ENCODE data around the gene USP17L10. TPM values are rescaled to one million over a fixed set of nuclear protein-coding genes. Genes with fewer than 3 reads are reported as not detected.
"Not testable (repeated sequence)": the region's sequence is repeated elsewhere in the genome, so short reads cannot be mapped to it uniquely, and the experiment has no call there.

USP17L10 gene
- total RNA-seq, 6 experiments from 2014 or later = not detected

DNA sequence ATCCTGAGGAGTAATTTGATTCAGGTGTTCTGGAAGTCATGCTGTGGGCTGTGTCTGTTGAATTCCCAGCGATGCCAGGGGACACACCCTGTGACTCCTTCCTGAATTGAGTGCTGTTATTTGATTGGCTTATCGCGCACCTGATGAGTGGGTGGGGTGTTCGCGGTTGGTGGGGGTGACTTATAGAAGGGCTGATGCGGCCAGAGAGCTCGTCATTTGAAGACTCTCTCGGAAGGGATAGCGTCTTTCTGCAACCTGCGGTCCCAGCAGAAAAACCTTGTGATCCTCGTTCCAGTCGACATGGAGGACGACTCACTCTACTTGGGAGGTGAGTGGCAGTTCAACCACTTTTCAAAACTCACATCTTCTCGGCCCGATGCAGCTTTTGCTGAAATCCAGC, 47.4 kb downstream of the USP17L10 start, which contains the start of gene USP17L20:
USP17L20 (plus strand) TSS at position 301 of the 400 bp plus-strand sequence; CDS start at position 301, 0 bp downstream.
- DNase-seq; H3K4me3 Mint-ChIP-seq; H3K27ac Mint-ChIP-seq; H3K27me3 Mint-ChIP-seq (ENCODE audit: insufficient read depth); H3K36me3 Mint-ChIP-seq (ENCODE audit: low read depth); H3K9me3 Mint-ChIP-seq; H3K4me1 Mint-ChIP-seq (ENCODE audit: low read depth): not testable (repeated sequence)

Other genes with a start within 250 kb of the USP17L10 start
- not detected for gene FAM90A26, start 40.2 kb upstream of the USP17L10 start, total RNA-seq (2021; fragmentation: NEBNext Ultra II Directional; extraction: Animal tissue kit (Norgen Biotek cat#: 25700))
- gene USP17L11, start 4.7 kb downstream of the USP17L10 start, total RNA-seq (2021; fragmentation: NEBNext Ultra II Directional; extraction: Animal tissue kit (Norgen Biotek cat#: 25700)) = under 1 TPM in 1 of 6 experiments, not detected in 5; 0.11 TPM
- not detected for gene USP17L12, start 9.5 kb downstream of the USP17L10 start, total RNA-seq (2021; fragmentation: NEBNext Ultra II Directional; extraction: Animal tissue kit (Norgen Biotek cat#: 25700))
- not detected for gene USP17L13, start 14.2 kb downstream of the USP17L10 start, total RNA-seq (2021; fragmentation: NEBNext Ultra II Directional; extraction: Animal tissue kit (Norgen Biotek cat#: 25700))
- not detected for gene USP17L15, start 23.7 kb downstream of the USP17L10 start, total RNA-seq (2021; fragmentation: NEBNext Ultra II Directional; extraction: Animal tissue kit (Norgen Biotek cat#: 25700))
- not detected for gene USP17L17, start 33.2 kb downstream of the USP17L10 start, total RNA-seq (2021; fragmentation: NEBNext Ultra II Directional; extraction: Animal tissue kit (Norgen Biotek cat#: 25700))
- not detected for gene USP17L18, start 38.0 kb downstream of the USP17L10 start, total RNA-seq (2021; fragmentation: NEBNext Ultra II Directional; extraction: Animal tissue kit (Norgen Biotek cat#: 25700))
- not detected for gene USP17L19, start 42.7 kb downstream of the USP17L10 start, total RNA-seq (2021; fragmentation: NEBNext Ultra II Directional; extraction: Animal tissue kit (Norgen Biotek cat#: 25700))
- gene USP17L20, start 47.5 kb downstream of the USP17L10 start, total RNA-seq (2021; fragmentation: NEBNext Ultra II Directional; extraction: Animal tissue kit (Norgen Biotek cat#: 25700)) = not detected
- gene USP17L21, start 52.2 kb downstream of the USP17L10 start, total RNA-seq (2021; fragmentation: NEBNext Ultra II Directional; extraction: Animal tissue kit (Norgen Biotek cat#: 25700)) = not detected
- gene USP17L22, start 57.0 kb downstream of the USP17L10 start, total RNA-seq (2021; fragmentation: NEBNext Ultra II Directional; extraction: Animal tissue kit (Norgen Biotek cat#: 25700)) = not detected
- gene USP17L24, start 114.5 kb downstream of the USP17L10 start, total RNA-seq (2021; fragmentation: NEBNext Ultra II Directional; extraction: Animal tissue kit (Norgen Biotek cat#: 25700)) = not detected
- not detected for gene USP17L25, start 119.3 kb downstream of the USP17L10 start, total RNA-seq (2021; fragmentation: NEBNext Ultra II Directional; extraction: Animal tissue kit (Norgen Biotek cat#: 25700))
- not detected for gene USP17L26, start 124.0 kb downstream of the USP17L10 start, total RNA-seq (2021; fragmentation: NEBNext Ultra II Directional; extraction: Animal tissue kit (Norgen Biotek cat#: 25700))
- gene USP17L5, start 128.7 kb downstream of the USP17L10 start, total RNA-seq (2021; fragmentation: NEBNext Ultra II Directional; extraction: Animal tissue kit (Norgen Biotek cat#: 25700)) = not detected
- gene USP17L27, start 133.5 kb downstream of the USP17L10 start, total RNA-seq (2021; fragmentation: NEBNext Ultra II Directional; extraction: Animal tissue kit (Norgen Biotek cat#: 25700)) = not detected
- gene USP17L28, start 138.2 kb downstream of the USP17L10 start, total RNA-seq (2021; fragmentation: NEBNext Ultra II Directional; extraction: Animal tissue kit (Norgen Biotek cat#: 25700)) = not detected
- not detected for gene USP17L29, start 143.0 kb downstream of the USP17L10 start, total RNA-seq (2021; fragmentation: NEBNext Ultra II Directional; extraction: Animal tissue kit (Norgen Biotek cat#: 25700))
- not detected for gene USP17L30, start 152.5 kb downstream of the USP17L10 start, total RNA-seq (2021; fragmentation: NEBNext Ultra II Directional; extraction: Animal tissue kit (Norgen Biotek cat#: 25700))
- gene DEFB131A, start 233.8 kb downstream of the USP17L10 start, total RNA-seq (2021; fragmentation: NEBNext Ultra II Directional; extraction: Animal tissue kit (Norgen Biotek cat#: 25700)) = not detected